ENCODE data around the gene ACTG1. TPM values are rescaled to one million over a fixed set of nuclear protein-coding genes. Genes with fewer than 3 reads are reported as not detected.

The ACTG1 gene
- total and polyA plus RNA-seq, 2 donors (not counting 1 experiment from before 2014, with no cell fraction given), result 803 to 1,677 TPM

- Histone ChIP-seq H3K4me1 (ENCODE audit: control insufficient read depth in 2 of 2, insufficient read depth in 2 of 2, low read length in 2 of 2) (peaks cover 21 to 36% of the 10 kb centered on the region in 2 donors), H2AFZ (ENCODE audit: insufficient read depth, low read depth, low read length, poor library complexity, severe bottlenecking) (no peak overlapping the region), H3K4me3 (ENCODE audit: control extremely low read depth in 1 of 5, extremely low read depth in 1 of 5, insufficient read depth in 1 of 5, low read depth in 2 of 5, low read length in 4 of 5) (no peak overlapping the region), H3K27me3 (replicated peaks in 1 of 4; ENCODE audit: control extremely low read depth in 1 of 4, control insufficient read depth in 3 of 4, insufficient read depth in 4 of 4, low read length in 3 of 4) (peaks cover 0 to 31% (median 10%) of the 10 kb centered on the region in 4 experiments), H3K79me2 (ENCODE audit: control insufficient read depth, insufficient read depth, low read length) (peaks cover 3% of the 10 kb centered on the region), H3K9ac (ENCODE audit: low read length) (no peak overlapping the region), H3K27ac (ENCODE audit: low read length in 2 of 2) (no peak overlapping the region), H3K4me2 (replicated peaks; ENCODE audit: low read depth, low read length, poor library complexity, severe bottlenecking) (peak overlapping the region; percentile 65), H4K20me1 (ENCODE audit: control insufficient read depth, insufficient read depth, low read length, poor library complexity, severe bottlenecking) (peaks cover 35% of the 10 kb centered on the region), H3K36me3 (replicated peaks in 1 of 2; ENCODE audit: control extremely low read depth in 1 of 2, control insufficient read depth in 1 of 2, extremely low read depth in 1 of 2, insufficient read depth in 2 of 2, low read length in 1 of 2) (peaks cover 0 to 37% of the 10 kb centered on the region in 2 experiments), H3K9me3 (ENCODE audit: control extremely low read depth in 1 of 3, control insufficient read depth in 2 of 3, insufficient read depth in 1 of 3, low read length in 2 of 3) (peaks cover 0 to under 1% (median 0%) of the 10 kb centered on the region in 3 donors)
- ATAC-seq (ENCODE audit: low read depth) (no peak), DNase-seq (no peak)
- peaks cover 14% of the 10 kb centered on the region for H3K4me1 Mint-ChIP-seq
- POLR2A ChIA-PET, result no interaction called here
- peaks cover 7% of the 10 kb centered on the region for H3K27me3 Mint-ChIP-seq
- peak; percentile 8 for TF ChIP-seq CTCF (IDR thresholded peaks at IDR 0.05)
- TF ChIP-seq EZH2 (IDR thresholded peaks at IDR 0.05; ENCODE audit: borderline replicate concordance, insufficient read depth, low read depth, low read length, poor library complexity, severe bottlenecking), result no peak
- WGBS (ENCODE audit: insufficient coverage), result 92% methylated on average over 21 of the region's 26 CpGs
- H3K9me3 Mint-ChIP-seq (ENCODE audit: insufficient read depth), result no peaks in the 10 kb centered on the region
- no peak overlapping the region for H3K4me3 Mint-ChIP-seq
- intact Hi-C loops (cut with micrococcal nuclease), result loop anchor here (1.0 kb wide), 1 partner anchor 24 kb away; no protein-coding TSS in a partner anchor
- CTCF ChIA-PET, result interaction anchor here (0.7 to 3.6 kb wide), 12 partner anchors 14 to 285 kb away, joined by 3 to 30 read pairs (median 6); partner anchors contain the start of gene FAAP100
- H3K27ac Mint-ChIP-seq, result no peak overlapping the region
Observed at GRCh38 chr17:81537856-81538555, 25.4 kb upstream of the ACTG1 start.

- Histone ChIP-seq H2AFZ (ENCODE audit: insufficient read depth, low read depth, low read length, poor library complexity, severe bottlenecking) (no peak overlapping the region), H3K79me2 (ENCODE audit: control insufficient read depth, insufficient read depth, low read length) (peaks cover 3% of the 10 kb centered on the region), H3K4me3 (ENCODE audit: control extremely low read depth in 1 of 5, extremely low read depth in 1 of 5, insufficient read depth in 1 of 5, low read depth in 2 of 5, low read length in 4 of 5) (no peak overlapping the region), H4K20me1 (ENCODE audit: control insufficient read depth, insufficient read depth, low read length, poor library complexity, severe bottlenecking) (peaks cover 35% of the 10 kb centered on the region), H3K36me3 (replicated peaks in 1 of 2; ENCODE audit: control extremely low read depth in 1 of 2, control insufficient read depth in 1 of 2, extremely low read depth in 1 of 2, insufficient read depth in 2 of 2, low read length in 1 of 2) (peaks cover 0 to 31% of the 10 kb centered on the region in 2 experiments), H3K27me3 (replicated peaks in 1 of 4; ENCODE audit: control extremely low read depth in 1 of 4, control insufficient read depth in 3 of 4, insufficient read depth in 4 of 4, low read length in 3 of 4) (peaks cover 0 to 31% (median 10%) of the 10 kb centered on the region in 4 experiments), H3K9me3 (ENCODE audit: control extremely low read depth in 1 of 3, control insufficient read depth in 2 of 3, insufficient read depth in 1 of 3, low read length in 2 of 3) (peaks cover 0 to 4% (median 0%) of the 10 kb centered on the region in 3 donors), H3K9ac (ENCODE audit: low read length) (no peak overlapping the region), H3K4me2 (replicated peaks; ENCODE audit: low read depth, low read length, poor library complexity, severe bottlenecking) (peak overlapping the region; percentile 65), H3K4me1 (ENCODE audit: control insufficient read depth in 2 of 2, insufficient read depth in 2 of 2, low read length in 2 of 2) (peaks cover 21 to 36% of the 10 kb centered on the region in 2 donors), H3K27ac (ENCODE audit: low read length in 2 of 2) (no peak overlapping the region)
- Mint-ChIP-seq H3K9me3 (ENCODE audit: insufficient read depth) (no peaks in the 10 kb centered on the region), H3K27ac (no peak overlapping the region), H3K4me1 (peaks cover 14% of the 10 kb centered on the region), H3K4me3 (peak overlapping the region; percentile 29), H3K27me3 (peaks cover 7% of the 10 kb centered on the region)
- ChIA-PET POLR2A (no interaction called here), CTCF (interaction anchor here (0.7 to 3.6 kb wide), 12 partner anchors 15 to 284 kb away, joined by 3 to 30 read pairs (median 6); partner anchors contain the start of gene FAAP100)
- ATAC-seq (ENCODE audit: low read depth) (peak; percentile 76), DNase-seq (peak; percentile 77)
- 18% methylated on average over 11 of the region's 17 CpGs for WGBS (ENCODE audit: insufficient coverage)
- TF ChIP-seq CTCF (IDR thresholded peaks at IDR 0.05), result peak; percentile 68
- no peak for TF ChIP-seq EZH2 (IDR thresholded peaks at IDR 0.05; ENCODE audit: borderline replicate concordance, insufficient read depth, low read depth, low read length, poor library complexity, severe bottlenecking)
- intact Hi-C loops (cut with micrococcal nuclease), result loop anchor here (1.0 kb wide), 1 partner anchor 23 kb away; no protein-coding TSS in a partner anchor
Observed at GRCh38 chr17:81537343-81537855, 24.8 kb upstream of the ACTG1 start.

Data from B cell (primary cell).